ENCODE data around the gene HPCAL1.

Gene HPCAL1

DNA sequence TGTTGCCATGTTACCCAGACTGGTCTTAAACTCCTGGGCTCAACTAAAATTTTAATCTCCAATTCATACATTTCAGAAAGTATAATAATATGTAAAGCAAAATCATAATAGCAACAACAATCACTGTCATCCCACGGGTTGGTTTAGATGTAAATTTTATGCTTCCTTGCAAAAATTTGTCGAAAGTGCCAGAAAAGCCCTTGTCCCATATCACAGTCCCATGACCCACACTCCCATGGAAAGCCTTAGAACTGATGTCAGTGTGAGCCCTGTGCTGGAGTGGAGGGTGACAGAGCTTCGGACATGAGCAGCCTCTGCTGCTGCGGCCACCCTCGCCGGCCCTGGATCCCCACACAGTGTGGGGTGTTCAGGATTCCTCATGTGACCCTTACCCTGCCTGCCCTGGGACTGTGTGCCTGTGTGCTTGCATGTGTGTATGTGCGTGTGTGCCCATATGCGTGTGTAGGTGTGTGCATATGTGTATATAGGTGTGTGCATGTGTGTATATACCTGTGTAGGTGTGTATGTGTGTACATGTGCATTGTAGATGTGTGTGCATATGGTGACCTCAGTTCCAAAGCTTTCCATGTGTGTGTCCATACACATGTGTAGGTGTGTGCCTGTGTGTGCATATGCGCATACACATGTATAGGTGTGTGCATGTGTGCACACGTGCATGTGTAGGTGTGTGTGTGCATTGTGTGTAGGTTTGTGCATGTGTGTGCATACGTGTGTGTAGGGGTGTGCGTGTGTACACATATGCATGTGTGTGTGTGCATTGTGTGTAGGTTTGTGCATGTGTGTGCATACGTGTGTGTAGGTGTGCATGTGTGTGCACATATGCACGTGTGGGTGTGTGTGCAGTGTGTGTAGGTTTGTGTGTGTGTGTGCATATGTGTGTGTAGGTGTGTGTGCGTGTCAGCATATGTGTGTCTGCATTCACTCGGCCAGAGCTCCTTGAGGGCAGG lies 65.1 kb downstream of the HPCAL1 start:
- no peak for TF ChIP-seq CTCF (conservative IDR thresholded peaks at IDR 0.05)
- no peak overlapping the region for H3K27ac ChIP-seq

DNA sequence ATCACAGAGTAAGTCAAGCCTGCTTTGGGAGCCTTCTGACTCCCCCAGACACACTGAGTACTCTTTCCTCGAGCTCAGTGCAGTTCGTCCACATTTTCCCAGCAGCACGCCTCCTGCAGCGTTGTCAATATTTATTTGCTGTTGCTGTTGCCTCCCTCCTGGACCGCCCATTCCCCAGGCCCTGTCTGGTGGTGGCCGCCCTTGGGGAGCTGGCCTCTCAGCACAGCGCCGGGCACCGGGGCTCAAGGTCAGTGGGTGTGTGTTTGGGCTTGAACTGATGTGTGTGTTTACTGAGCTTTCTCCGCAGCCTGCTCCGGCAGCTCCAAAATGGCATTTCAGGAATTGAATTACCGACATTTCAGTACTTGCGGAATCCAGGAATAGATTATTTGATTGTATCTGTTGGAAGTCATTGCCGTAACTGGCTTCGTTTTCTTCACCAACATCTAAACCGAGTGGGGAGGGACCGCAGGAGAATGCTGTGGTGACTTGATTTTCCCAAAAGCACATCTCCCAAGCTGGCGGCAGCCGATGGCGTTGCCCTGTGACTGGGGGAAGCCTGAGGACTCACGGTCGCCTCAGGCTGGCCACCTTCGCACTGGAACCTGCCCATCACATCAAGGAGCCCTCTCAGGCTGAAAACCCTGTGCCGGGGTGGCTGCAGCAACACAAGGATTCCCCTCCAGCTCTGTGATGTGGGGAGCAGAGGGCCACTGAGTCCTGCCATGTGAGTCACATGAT lies 66.0 kb downstream of the HPCAL1 start:
- no peak overlapping the region for H3K27ac ChIP-seq
- no peak for TF ChIP-seq CTCF (conservative IDR thresholded peaks at IDR 0.05)

DNA sequence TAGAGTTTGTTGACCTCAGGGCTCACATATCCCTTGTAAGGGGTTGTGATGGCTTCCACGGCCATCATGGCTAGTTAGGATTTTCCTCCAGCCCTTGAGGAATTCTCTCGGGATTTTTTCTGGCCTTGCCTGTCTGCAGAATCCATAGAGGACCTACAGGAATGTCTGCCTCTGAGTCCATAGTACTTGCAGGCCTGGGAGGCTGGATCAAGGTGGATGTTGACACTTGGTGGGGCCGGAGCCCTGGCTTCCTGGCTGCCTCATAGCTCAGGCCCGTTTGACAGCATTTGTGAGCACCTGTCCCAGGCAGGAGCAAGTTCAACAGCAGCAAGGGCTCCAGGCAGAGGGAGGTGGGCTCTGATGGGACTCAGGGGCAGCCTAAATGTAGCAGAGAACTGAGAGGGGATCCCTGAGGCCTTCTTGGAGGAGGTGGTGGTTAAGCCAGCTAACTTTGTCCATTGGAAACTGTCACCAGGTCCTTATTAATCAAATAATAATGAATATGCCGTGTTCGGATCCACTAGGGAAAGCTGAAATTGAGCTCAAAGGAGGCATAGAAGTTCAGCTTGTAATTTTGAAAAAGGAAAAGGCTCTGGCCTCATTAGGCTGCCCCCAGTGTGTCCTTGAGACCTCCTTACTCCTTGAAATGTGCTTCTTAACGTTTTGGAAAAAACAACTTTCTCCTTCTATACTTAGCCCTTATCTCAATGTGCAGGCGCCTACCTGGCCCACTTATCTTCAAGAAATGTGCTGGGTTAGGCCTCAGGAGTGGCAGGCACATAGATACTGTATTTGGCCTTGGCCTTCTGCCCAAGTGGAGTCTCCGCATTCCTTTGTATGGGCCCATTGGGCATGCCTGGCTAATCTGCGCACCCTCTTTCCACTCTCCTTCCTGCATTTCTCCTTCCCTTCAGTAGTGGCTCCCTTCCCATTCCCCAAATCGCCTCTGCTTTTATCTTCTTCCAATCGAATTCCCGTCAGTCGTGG lies 66.9 kb downstream of the HPCAL1 start:
- no peak overlapping the region for H3K27ac ChIP-seq
- no peak for TF ChIP-seq CTCF (conservative IDR thresholded peaks at IDR 0.05)

GRCh38 chr2:10370390-10370789 lies 67.7 kb downstream of the HPCAL1 start:
- no peak for TF ChIP-seq CTCF (conservative IDR thresholded peaks at IDR 0.05)
- H3K27ac ChIP-seq: no peak overlapping the region

- TF ChIP-seq CTCF (conservative IDR thresholded peaks at IDR 0.05): no peak
- H3K27ac ChIP-seq: no peak overlapping the region
Measured at GRCh38 chr2:10370895-10371294, 68.2 kb downstream of the HPCAL1 start.

DNA sequence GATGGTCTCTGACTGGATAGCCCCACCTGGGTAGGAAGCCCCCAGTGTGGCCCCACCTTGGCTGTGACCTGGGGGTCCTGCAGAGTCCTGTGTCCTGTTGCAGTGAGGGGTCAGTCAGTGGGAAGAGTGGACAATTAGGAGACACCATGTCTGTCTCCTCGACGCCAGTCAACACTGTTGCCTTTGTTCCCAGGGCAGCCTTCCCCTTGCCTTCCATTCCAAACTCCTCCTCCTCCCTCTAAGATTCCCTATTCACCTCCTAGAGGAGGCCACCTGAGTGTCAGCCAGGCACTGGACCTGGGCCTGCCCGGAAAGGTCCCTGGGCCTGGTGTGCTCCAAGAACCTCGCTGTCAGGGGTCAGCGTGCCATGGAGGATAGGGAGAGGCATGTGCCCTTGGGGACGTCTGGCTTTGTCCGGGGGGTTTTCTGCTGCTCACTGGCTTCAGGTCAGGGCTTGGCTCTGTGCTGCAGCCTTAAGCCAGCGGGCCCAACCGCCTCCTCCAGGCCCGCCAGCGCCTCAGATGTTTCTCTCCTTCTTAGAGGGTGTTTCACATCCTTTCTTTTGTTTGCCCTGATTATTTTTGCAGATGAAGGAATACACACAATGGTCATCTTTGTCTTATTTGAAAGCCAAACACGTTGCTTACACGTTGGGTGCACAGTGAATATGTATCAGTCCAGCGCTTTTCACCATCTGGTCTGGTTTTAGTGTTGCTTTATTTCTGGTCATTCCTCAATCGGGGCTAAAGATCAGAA lies 68.9 kb downstream of the HPCAL1 start:
- H3K27ac ChIP-seq: no peak overlapping the region
- no peak for TF ChIP-seq CTCF (conservative IDR thresholded peaks at IDR 0.05)

Measured in VCaP (cell line).